ENCODE data around the gene OR52B2.

The OR52B2 gene

GRCh38 chr11:6127881-6128280, 42.2 kb downstream of the OR52B2 start:
- no peaks in the 10 kb centered on the region for H3K9me3 ChIP-seq (ENCODE audit: insufficient read depth, low read depth, low read length)
- H3K27me3 ChIP-seq (ENCODE audit: insufficient read depth, low read length, poor library complexity, severe bottlenecking): no peaks in the 10 kb centered on the region
- no peak overlapping the region for H3K4me2 ChIP-seq (ENCODE audit: low read depth, low read length, poor library complexity, severe bottlenecking)
- no peaks in the 10 kb centered on the region for H3K9me2 ChIP-seq (replicated peaks; ENCODE audit: low read depth, low read length)
- no peaks in the 10 kb centered on the region for H3F3A ChIP-seq (ENCODE audit: low read depth)
- TF ChIP-seq CTCF (conservative IDR thresholded peaks at IDR 0.05; ENCODE audit: low read length) (no peak), EZH2phosphoT487 (IDR thresholded peaks at IDR 0.05; ENCODE audit: borderline replicate concordance) (no peak)
- H3K4me1 ChIP-seq (ENCODE audit: insufficient read depth, low read length, poor library complexity, severe bottlenecking): no peaks in the 10 kb centered on the region
- no peaks in the 10 kb centered on the region for H4K20me1 ChIP-seq (ENCODE audit: insufficient read depth, low read length, poor library complexity, severe bottlenecking)
- no peaks in the 10 kb centered on the region for H3K36me3 ChIP-seq (ENCODE audit: insufficient read depth, low read length)
- no peak overlapping the region for H3K9ac ChIP-seq (ENCODE audit: low read depth, low read length, poor library complexity, severe bottlenecking)
- no peak overlapping the region for H3K4me3 ChIP-seq (ENCODE audit: low read length, poor library complexity, severe bottlenecking)
- H3K79me2 ChIP-seq (ENCODE audit: insufficient read depth, low read length): no peaks in the 10 kb centered on the region
- H2AFZ ChIP-seq (ENCODE audit: low read length): no peak overlapping the region

GRCh38 chr11:6124245-6124644, 45.9 kb downstream of the OR52B2 start:
- H3K4me2 ChIP-seq (ENCODE audit: low read depth, low read length, poor library complexity, severe bottlenecking): no peak overlapping the region
- no peak overlapping the region for H3K4me3 ChIP-seq (ENCODE audit: low read length, poor library complexity, severe bottlenecking)
- no peaks in the 10 kb centered on the region for H3F3A ChIP-seq (ENCODE audit: low read depth)
- H3K9me2 ChIP-seq (replicated peaks; ENCODE audit: low read depth, low read length): no peaks in the 10 kb centered on the region
- H3K79me2 ChIP-seq (ENCODE audit: insufficient read depth, low read length): no peaks in the 10 kb centered on the region
- no peak overlapping the region for H3K9ac ChIP-seq (ENCODE audit: low read depth, low read length, poor library complexity, severe bottlenecking)
- H4K20me1 ChIP-seq (ENCODE audit: insufficient read depth, low read length, poor library complexity, severe bottlenecking): no peaks in the 10 kb centered on the region
- no peaks in the 10 kb centered on the region for H3K36me3 ChIP-seq (ENCODE audit: insufficient read depth, low read length)
- no peaks in the 10 kb centered on the region for H3K9me3 ChIP-seq (ENCODE audit: insufficient read depth, low read depth, low read length)
- TF ChIP-seq CTCF (conservative IDR thresholded peaks at IDR 0.05; ENCODE audit: low read length) (no peak), EZH2phosphoT487 (IDR thresholded peaks at IDR 0.05; ENCODE audit: borderline replicate concordance) (no peak)
- no peaks in the 10 kb centered on the region for H3K27me3 ChIP-seq (ENCODE audit: insufficient read depth, low read length, poor library complexity, severe bottlenecking)
- no peaks in the 10 kb centered on the region for H3K4me1 ChIP-seq (ENCODE audit: insufficient read depth, low read length, poor library complexity, severe bottlenecking)
- H2AFZ ChIP-seq (ENCODE audit: low read length): no peak overlapping the region
